Liver (tissue), 9 donors: ENCODE results near the gene TOLLIP. TPM values are rescaled to one million over a fixed set of nuclear protein-coding genes. Genes with fewer than 3 reads are reported as not detected.

ENCODE experiments used
- DNase-seq: peaks from one replicate; pipeline ENCODE4 v3.0.0-alpha.2; 2017; ENCODE audit warnings: low spot score
- H3K27ac ChIP-seq, 2 donors: one replicate each; pipeline ENCODE4 v1.7.0; 2013; ENCODE audit warnings: inconsistent platforms in 2 of 2, low read length in 2 of 2, control low read depth in 1 of 2, low read depth in 1 of 2, mild to moderate bottlenecking in 1 of 2
- H3K27me3 ChIP-seq, 4 donors: one replicate each; pipeline versions ENCODE4 v1.6.1 to v1.7.0; 2013; ENCODE audit warnings: low read length in 3 of 4, inconsistent platforms in 1 of 4, mild to moderate bottlenecking in 1 of 4, moderate library complexity in 1 of 4; ENCODE audit not compliant: control insufficient read depth in 4 of 4, insufficient read depth in 4 of 4
- H3K36me3 ChIP-seq, 4 donors: one replicate each; pipeline versions ENCODE4 v1.6.1 to v1.7.0; 2013; ENCODE audit warnings: low read length in 3 of 4, mild to moderate bottlenecking in 3 of 4, low read depth in 1 of 4, moderate library complexity in 1 of 4; ENCODE audit not compliant: control insufficient read depth in 4 of 4, insufficient read depth in 3 of 4
- H3K4me1 ChIP-seq, 4 donors: one replicate each; pipeline versions ENCODE4 v1.6.1 to v1.7.0; 2013; ENCODE audit warnings: low read length in 3 of 4, mild to moderate bottlenecking in 3 of 4, moderate library complexity in 1 of 4; ENCODE audit not compliant: control insufficient read depth in 4 of 4, insufficient read depth in 4 of 4
- H3K4me3 ChIP-seq, 3 donors: one replicate each; pipeline versions ENCODE4 v1.6.1 to v1.7.0; 2013; ENCODE audit warnings: low read length in 3 of 3, control low read depth in 1 of 3, low read depth in 1 of 3, mild to moderate bottlenecking in 1 of 3
- H3K9ac ChIP-seq, 2 donors: one replicate each; pipeline ENCODE4 v1.7.0; 2013; ENCODE audit warnings: low read length in 2 of 2, mild to moderate bottlenecking in 2 of 2, moderate library complexity in 2 of 2, control low read depth in 1 of 2, low read depth in 1 of 2
- H3K9me3 ChIP-seq, 4 donors: one replicate each; pipeline versions ENCODE4 v1.6.1 to v1.7.0; 2013; ENCODE audit warnings: low read length in 3 of 4; ENCODE audit not compliant: control insufficient read depth in 4 of 4
- EGR1 ChIP-seq, 2 donors: IDR thresholded peaks; 2 replicates each; pipeline ENCODE4 v1.6.1; 2016 to 2018; ENCODE audit warnings: antibody characterized with exemption in 2 of 2, low read depth in 2 of 2
- FOXA2 ChIP-seq: IDR thresholded peaks from 2 replicates; pipeline ENCODE4 v1.6.1; 2016; ENCODE audit warnings: antibody characterized with exemption
- GABPA ChIP-seq, 2 donors: IDR thresholded peaks in 1 of 2; conservative IDR thresholded peaks in 1 of 2; 2 replicates each; pipeline ENCODE4 v1.6.1; 2016; ENCODE audit warnings: antibody characterized with exemption in 2 of 2, mild to moderate bottlenecking in 1 of 2, moderate library complexity in 1 of 2
- HNF4G ChIP-seq: IDR thresholded peaks from 2 replicates; pipeline ENCODE4 v1.6.1; 2016; ENCODE audit warnings: antibody characterized with exemption
- JUND ChIP-seq, 2 donors: IDR thresholded peaks; 2 replicates each; pipeline ENCODE4 v1.6.1; 2016; ENCODE audit warnings: antibody characterized with exemption in 2 of 2
- RAD21 ChIP-seq, 2 donors: IDR thresholded peaks; 2 replicates each; pipeline ENCODE4 v1.6.1; 2016; ENCODE audit warnings: antibody characterized with exemption in 2 of 2, mild to moderate bottlenecking in 2 of 2
- RXRA ChIP-seq, 2 donors: IDR thresholded peaks; 2 replicates each; pipeline ENCODE4 v1.6.1; 2017 to 2018; ENCODE audit warnings: antibody characterized with exemption in 2 of 2, mild to moderate bottlenecking in 1 of 2
- SP1 ChIP-seq: IDR thresholded peaks from 2 replicates; pipeline ENCODE4 v1.6.1; 2018; ENCODE audit warnings: antibody characterized with exemption, mild to moderate bottlenecking
- YY1 ChIP-seq: IDR thresholded peaks from 2 replicates; pipeline ENCODE4 v1.6.1; 2016; ENCODE audit warnings: antibody characterized with exemption, mild to moderate bottlenecking
- WGBS: extraction: QIAGEN DNeasy Blood & Tissue Kit; methylation state at CpG from one replicate; pipeline ENCODE4 v1.1.7; 2013; 5-methylcytosine and 5-hydroxymethylcytosine counted together
- polyA plus RNA-seq, 2 donors: library from polyadenylated mRNA; stranded (reverse) in 1 of 2; unstranded in 1 of 2; fragments of 200-250 nt in 1 of 2; fragments of >200 nt in 1 of 2; fragmentation: Nextera tagmentation in 1 of 2; extraction: Ambion mirVana in 1 of 2; gene quantifications; one replicate each; pipeline versions ENCODE4 v1.2.1 to v1.2.3, GENCODE V29; 2013 to 2015
- total RNA-seq, 2 donors: library from RNA; depleted of rRNA; stranded (reverse); fragments of >200 nt; gene quantifications; one replicate each; pipeline ENCODE4 v1.2.3, GENCODE V29; 2014
- TF ChIP-seq, protein P1 (sequence below): IDR thresholded peaks from 2 replicates; pipeline ENCODE4 v1.6.1; 2016; ENCODE audit warnings: antibody characterized with exemption, mild to moderate bottlenecking
- TF ChIP-seq, protein P2 (sequence below): IDR thresholded peaks from 2 replicates; pipeline ENCODE4 v1.6.1; 2016; ENCODE audit warnings: antibody characterized with exemption
- TF ChIP-seq, protein P3 (sequence below): IDR thresholded peaks from 2 replicates; pipeline ENCODE4 v1.6.1; 2016; ENCODE audit warnings: antibody characterized with exemption
- TF ChIP-seq, protein P4 (sequence below): fragments of 150-350 bp; IDR thresholded peaks from 2 replicates; pipeline ENCODE4 v1.5.1; 2017; ENCODE audit warnings: improper control_type of control experiment, low read depth, low read length; ENCODE audit not compliant: missing input control
- donor health status: healthy.
- donor health status: healthy.
- donor health status: healthy.
- donor health status: healthy.
- donor health status: healthy.

Gene TOLLIP
- total and polyA plus RNA-seq, 4 donors: 27.5 to 102 (median 72.9) TPM

DNA sequence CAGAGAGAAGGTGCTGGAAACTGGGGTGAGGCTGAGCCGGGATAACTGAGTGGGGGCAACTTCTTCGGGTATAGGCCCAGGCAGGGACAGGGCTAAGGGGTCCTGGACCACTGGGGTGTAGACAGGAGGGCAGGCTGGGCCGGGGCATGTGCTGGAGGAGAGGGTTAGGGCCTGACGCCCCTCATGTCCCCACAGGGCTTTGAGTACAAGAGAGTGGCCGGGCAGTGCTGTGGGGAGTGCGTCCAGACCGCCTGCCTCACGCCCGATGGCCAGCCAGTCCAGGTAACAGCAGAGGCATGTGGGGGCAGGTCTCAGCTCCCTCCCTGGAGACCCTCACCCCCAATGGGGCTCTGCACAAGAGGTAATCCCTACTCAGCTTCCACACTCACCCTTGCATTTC lies 49.9 kb downstream of the TOLLIP start:
- H3K4me1 ChIP-seq: peaks cover 8 to 18% (median 14%) of the 10 kb centered on the region in 4 donors
- 90% methylated on average over 9 of the region's 9 CpGs for WGBS
- TF ChIP-seq EGR1 (IDR thresholded peaks at IDR 0.05; ENCODE audit: low read depth in 2 of 2) (no peak), RAD21 (IDR thresholded peaks at IDR 0.05) (no peak), RXRA (IDR thresholded peaks at IDR 0.05) (no peak), JUND (IDR thresholded peaks at IDR 0.05) (no peak)
- TF ChIP-seq, protein P1, sequence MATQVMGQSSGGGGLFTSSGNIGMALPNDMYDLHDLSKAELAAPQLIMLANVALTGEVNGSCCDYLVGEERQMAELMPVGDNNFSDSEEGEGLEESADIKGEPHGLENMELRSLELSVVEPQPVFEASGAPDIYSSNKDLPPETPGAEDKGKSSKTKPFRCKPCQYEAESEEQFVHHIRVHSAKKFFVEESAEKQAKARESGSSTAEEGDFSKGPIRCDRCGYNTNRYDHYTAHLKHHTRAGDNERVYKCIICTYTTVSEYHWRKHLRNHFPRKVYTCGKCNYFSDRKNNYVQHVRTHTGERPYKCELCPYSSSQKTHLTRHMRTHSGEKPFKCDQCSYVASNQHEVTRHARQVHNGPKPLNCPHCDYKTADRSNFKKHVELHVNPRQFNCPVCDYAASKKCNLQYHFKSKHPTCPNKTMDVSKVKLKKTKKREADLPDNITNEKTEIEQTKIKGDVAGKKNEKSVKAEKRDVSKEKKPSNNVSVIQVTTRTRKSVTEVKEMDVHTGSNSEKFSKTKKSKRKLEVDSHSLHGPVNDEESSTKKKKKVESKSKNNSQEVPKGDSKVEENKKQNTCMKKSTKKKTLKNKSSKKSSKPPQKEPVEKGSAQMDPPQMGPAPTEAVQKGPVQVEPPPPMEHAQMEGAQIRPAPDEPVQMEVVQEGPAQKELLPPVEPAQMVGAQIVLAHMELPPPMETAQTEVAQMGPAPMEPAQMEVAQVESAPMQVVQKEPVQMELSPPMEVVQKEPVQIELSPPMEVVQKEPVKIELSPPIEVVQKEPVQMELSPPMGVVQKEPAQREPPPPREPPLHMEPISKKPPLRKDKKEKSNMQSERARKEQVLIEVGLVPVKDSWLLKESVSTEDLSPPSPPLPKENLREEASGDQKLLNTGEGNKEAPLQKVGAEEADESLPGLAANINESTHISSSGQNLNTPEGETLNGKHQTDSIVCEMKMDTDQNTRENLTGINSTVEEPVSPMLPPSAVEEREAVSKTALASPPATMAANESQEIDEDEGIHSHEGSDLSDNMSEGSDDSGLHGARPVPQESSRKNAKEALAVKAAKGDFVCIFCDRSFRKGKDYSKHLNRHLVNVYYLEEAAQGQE: no peak
- TF ChIP-seq, protein P2, sequence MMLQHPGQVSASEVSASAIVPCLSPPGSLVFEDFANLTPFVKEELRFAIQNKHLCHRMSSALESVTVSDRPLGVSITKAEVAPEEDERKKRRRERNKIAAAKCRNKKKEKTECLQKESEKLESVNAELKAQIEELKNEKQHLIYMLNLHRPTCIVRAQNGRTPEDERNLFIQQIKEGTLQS: no peak
- TF ChIP-seq, protein P3, sequence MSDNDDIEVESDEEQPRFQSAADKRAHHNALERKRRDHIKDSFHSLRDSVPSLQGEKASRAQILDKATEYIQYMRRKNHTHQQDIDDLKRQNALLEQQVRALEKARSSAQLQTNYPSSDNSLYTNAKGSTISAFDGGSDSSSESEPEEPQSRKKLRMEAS: no peak
- DNase-seq: no peak
- H3K27me3 ChIP-seq: no peaks in the 10 kb centered on the region
- H3K9ac ChIP-seq: no peak overlapping the region
- no peaks in the 10 kb centered on the region for H3K9me3 ChIP-seq
- H3K4me3 ChIP-seq: no peak overlapping the region
- no peaks in the 10 kb centered on the region for H3K36me3 ChIP-seq
- H3K27ac ChIP-seq: no peak overlapping the region

DNA sequence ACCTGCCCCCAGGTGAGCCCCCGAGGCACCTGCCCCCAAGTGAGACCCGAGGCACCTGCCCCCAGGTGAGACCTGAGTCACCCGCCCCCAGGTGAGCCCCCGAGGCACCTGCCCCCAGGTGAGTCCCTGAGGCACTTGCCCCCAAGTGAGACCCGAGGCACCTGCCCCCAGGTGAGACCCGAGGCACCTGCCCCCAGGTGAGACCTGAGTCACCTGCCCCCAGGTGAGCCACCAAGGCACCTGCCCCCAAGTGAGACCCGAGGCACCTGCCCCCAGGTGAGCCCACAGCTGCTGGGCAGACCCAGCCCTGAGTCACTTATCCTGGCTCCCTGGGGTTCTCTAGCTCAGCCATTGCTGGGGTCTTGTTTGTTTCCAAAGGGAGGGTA lies 50.4 kb downstream of the TOLLIP start:
- TF ChIP-seq RAD21 (IDR thresholded peaks at IDR 0.05) (no peak), GABPA (IDR thresholded peaks at IDR 0.05 in 1 of 2, conservative IDR thresholded peaks at IDR 0.05 in 1 of 2) (no peak), YY1 (no peak), RXRA (IDR thresholded peaks at IDR 0.05) (no peak), JUND (IDR thresholded peaks at IDR 0.05) (no peak), FOXA2 (no peak), HNF4G (no peak), SP1 (no peak)
- TF ChIP-seq, protein P3: no peak
- TF ChIP-seq, protein P4, sequence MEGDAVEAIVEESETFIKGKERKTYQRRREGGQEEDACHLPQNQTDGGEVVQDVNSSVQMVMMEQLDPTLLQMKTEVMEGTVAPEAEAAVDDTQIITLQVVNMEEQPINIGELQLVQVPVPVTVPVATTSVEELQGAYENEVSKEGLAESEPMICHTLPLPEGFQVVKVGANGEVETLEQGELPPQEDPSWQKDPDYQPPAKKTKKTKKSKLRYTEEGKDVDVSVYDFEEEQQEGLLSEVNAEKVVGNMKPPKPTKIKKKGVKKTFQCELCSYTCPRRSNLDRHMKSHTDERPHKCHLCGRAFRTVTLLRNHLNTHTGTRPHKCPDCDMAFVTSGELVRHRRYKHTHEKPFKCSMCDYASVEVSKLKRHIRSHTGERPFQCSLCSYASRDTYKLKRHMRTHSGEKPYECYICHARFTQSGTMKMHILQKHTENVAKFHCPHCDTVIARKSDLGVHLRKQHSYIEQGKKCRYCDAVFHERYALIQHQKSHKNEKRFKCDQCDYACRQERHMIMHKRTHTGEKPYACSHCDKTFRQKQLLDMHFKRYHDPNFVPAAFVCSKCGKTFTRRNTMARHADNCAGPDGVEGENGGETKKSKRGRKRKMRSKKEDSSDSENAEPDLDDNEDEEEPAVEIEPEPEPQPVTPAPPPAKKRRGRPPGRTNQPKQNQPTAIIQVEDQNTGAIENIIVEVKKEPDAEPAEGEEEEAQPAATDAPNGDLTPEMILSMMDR: no peak
- TF ChIP-seq, protein P2: no peak
- TF ChIP-seq, protein P1: no peak
- Histone ChIP-seq H3K27me3 (no peaks in the 10 kb centered on the region), H3K4me3 (no peak overlapping the region), H3K9me3 (no peaks in the 10 kb centered on the region), H3K4me1 (peaks cover 8 to 18% (median 14%) of the 10 kb centered on the region in 4 donors), H3K27ac (no peak overlapping the region), H3K9ac (no peak overlapping the region), H3K36me3 (no peaks in the 10 kb centered on the region)
- no peak for DNase-seq
- WGBS: 83% methylated on average over 7 of the region's 7 CpGs
